Measurements from ENCODE around the gene TIMM23.
"Not testable (repeated sequence)": the region's sequence is repeated elsewhere in the genome, so short reads cannot be mapped to it uniquely, and the experiment has no call there.

Gene TIMM23

DNA sequence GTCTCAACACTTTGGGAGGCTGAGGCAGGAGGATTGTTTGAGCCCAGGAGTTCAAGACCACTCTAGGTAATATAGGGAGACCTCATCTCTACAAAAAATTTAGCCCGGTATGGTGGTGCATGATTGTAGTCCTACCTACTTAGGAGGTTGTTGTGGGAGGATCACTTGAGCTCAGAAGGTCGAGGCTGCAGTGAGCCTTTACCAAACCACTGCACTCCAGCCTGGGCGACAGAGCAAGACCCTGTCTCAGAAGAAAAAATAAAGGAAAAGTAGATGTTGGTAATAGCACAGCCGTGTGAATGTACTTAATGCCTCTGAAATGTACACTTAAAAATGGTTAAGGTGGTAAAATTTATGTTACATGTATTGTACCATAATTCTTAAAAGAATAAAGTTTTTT is 25.3 kb downstream of the TIMM23 start:
- 100% methylated on average over 1 of the region's 4 CpGs for WGBS, 2 experiments (ENCODE audit: insufficient coverage in 2 of 2)
- Histone ChIP-seq H3K9me3 (ENCODE audit: control insufficient read depth, low read length) (no peaks in the 10 kb centered on the region), H3K4me1 (ENCODE audit: control insufficient read depth, insufficient read depth, low read length, poor library complexity, severe bottlenecking) (no peaks in the 10 kb centered on the region), H3K27ac (ENCODE audit: low read depth, low read length, severe bottlenecking) (no peak overlapping the region), H3K4me3 (ENCODE audit: extremely low read depth, insufficient read depth, low read length, poor library complexity, severe bottlenecking) (no peak overlapping the region), H3K36me3 (ENCODE audit: control insufficient read depth, insufficient read depth, low read length) (peaks cover 66% of the 10 kb centered on the region)

DNA sequence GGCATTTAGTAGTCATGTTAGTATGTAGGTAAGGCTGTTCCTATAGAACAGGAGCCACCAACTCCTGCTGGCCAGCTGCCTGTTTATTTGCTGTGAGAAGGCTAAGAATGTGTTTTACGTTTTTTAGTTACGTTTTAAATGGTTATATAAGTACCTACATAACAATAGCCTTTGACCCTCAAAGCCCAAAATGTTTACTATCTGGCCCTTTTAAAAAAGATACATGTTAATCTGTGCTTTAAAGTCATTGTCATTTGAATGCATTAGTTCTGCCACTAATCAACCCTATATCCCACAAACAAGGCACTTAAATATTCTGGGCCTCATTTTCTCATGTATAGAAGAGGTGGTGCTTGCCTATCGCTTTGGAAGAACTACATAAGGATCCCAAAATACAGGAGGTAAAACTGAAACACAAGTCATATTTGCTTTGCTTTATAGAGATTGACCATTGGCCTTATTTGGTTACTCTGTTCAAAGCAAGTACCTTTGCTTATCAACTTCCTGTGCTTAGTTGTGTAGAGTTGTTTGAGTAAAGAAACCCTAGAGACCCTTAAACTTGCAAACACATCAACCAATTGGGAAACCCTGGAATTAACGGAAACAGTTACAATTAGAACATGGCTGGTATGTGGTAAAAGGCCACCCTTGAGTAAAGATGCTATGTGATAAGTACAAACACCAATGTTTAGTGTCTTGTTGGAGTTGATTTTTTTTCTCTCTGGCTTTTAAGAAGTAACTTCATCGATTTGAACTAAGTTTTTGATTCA is 25.9 kb downstream of the TIMM23 start:
- Histone ChIP-seq H3K4me1 (ENCODE audit: control insufficient read depth, insufficient read depth, low read length, poor library complexity, severe bottlenecking) (no peaks in the 10 kb centered on the region), H3K4me3 (ENCODE audit: extremely low read depth, insufficient read depth, low read length, poor library complexity, severe bottlenecking) (no peak overlapping the region), H3K9me3 (ENCODE audit: control insufficient read depth, low read length) (no peaks in the 10 kb centered on the region), H3K36me3 (ENCODE audit: control insufficient read depth, insufficient read depth, low read length) (peaks cover 70% of the 10 kb centered on the region), H3K27ac (ENCODE audit: low read depth, low read length, severe bottlenecking) (no peak overlapping the region)
- WGBS, 2 experiments (ENCODE audit: insufficient coverage in 2 of 2): 80 to 100% methylated on average over 1 of the region's 5 CpGs

DNA sequence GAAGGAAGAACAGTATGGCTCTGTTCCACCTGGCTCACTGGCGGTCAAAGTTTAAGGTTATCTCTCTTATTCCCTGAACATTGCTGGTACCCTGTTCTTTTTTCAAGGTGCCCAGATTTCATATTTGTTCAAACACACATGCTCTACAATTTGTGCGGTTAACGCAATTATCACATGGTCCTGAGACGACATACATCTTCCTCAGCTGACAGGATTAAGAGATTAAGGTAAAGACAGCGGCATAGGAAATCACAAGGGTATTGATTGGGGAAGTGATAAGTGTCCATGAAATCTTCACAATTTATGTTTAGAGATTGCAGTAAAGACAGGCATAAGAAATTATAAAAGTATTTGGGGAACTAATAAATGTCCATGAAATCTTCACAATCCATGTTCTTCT is 27.7 kb downstream of the TIMM23 start:
- not testable (repeated sequence) for H3K27ac ChIP-seq (ENCODE audit: low read depth, low read length, severe bottlenecking); H3K9me3 ChIP-seq (ENCODE audit: control insufficient read depth, low read length); H3K4me1 ChIP-seq (ENCODE audit: control insufficient read depth, insufficient read depth, low read length, poor library complexity, severe bottlenecking); H3K4me3 ChIP-seq (ENCODE audit: extremely low read depth, insufficient read depth, low read length, poor library complexity, severe bottlenecking)
- H3K36me3 ChIP-seq (ENCODE audit: control insufficient read depth, insufficient read depth, low read length): peaks cover 76% of the 10 kb centered on the region
- 99 to 100% methylated on average over 4 to 5 of the region's 5 CpGs for WGBS, 2 experiments (ENCODE audit: insufficient coverage in 2 of 2)

DNA sequence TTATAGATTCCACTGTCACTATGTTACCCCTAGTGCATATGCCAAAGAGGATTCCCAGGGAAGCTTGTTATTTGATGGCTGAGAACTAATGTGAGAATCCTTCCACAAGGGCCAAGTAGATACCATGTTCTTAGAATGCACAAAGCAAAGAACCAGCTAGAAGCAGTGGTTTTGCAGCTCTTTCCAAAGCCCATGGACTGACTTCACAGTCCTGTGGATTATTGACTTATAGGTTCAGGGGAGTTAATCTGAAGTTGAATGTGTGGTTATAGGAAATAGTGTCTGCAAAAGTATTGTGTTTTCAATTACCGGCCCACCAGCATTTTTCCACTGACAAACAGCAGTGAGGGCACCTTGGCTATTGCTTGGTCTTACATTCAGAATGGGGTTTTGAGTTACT is 28.2 kb downstream of the TIMM23 start:
- Histone ChIP-seq H3K27ac (ENCODE audit: low read depth, low read length, severe bottlenecking) (no peak overlapping the region), H3K9me3 (ENCODE audit: control insufficient read depth, low read length) (no peaks in the 10 kb centered on the region), H3K4me3 (ENCODE audit: extremely low read depth, insufficient read depth, low read length, poor library complexity, severe bottlenecking) (no peak overlapping the region), H3K36me3 (ENCODE audit: control insufficient read depth, insufficient read depth, low read length) (peaks cover 78% of the 10 kb centered on the region), H3K4me1 (ENCODE audit: control insufficient read depth, insufficient read depth, low read length, poor library complexity, severe bottlenecking) (no peaks in the 10 kb centered on the region)
- 100% methylated on average over 1 of the region's 1 CpG; no CpG with 5 or more reads in 1 of the 2 experiments for WGBS, 2 experiments (ENCODE audit: insufficient coverage in 2 of 2)

DNA sequence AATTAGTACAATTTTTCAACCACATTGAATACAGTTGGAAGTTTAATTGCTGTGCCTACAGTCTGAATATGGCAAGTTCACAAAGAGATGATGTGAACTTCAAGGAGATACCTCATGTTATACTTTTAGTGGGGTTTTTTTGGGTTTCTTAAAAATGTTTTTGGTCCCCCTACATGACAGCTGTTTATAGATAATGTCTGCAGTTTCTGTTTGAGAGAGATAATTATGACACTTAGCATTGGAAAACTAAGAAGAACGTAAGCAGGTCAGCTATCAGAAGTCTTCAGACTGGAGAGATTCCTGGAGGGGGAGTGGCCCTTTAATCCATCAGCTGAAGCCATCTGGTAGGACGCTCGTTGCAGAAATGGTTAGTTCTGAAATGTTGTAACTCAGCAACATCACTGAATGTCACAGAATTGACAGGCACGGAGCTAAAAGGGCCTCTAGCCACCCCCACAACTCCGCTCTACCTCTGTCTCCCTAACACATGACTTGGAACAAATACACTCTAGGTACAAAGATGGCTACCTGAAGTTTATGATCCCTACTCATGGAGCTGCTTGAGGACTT is 29.0 kb downstream of the TIMM23 start:
- Histone ChIP-seq H3K36me3 (ENCODE audit: control insufficient read depth, insufficient read depth, low read length) (peaks cover 86% of the 10 kb centered on the region), H3K27ac (ENCODE audit: low read depth, low read length, severe bottlenecking) (no peak overlapping the region), H3K4me1 (ENCODE audit: control insufficient read depth, insufficient read depth, low read length, poor library complexity, severe bottlenecking) (no peaks in the 10 kb centered on the region), H3K4me3 (ENCODE audit: extremely low read depth, insufficient read depth, low read length, poor library complexity, severe bottlenecking) (no peak overlapping the region), H3K9me3 (ENCODE audit: control insufficient read depth, low read length) (no peaks in the 10 kb centered on the region)
- 95 to 96% methylated on average over 5 of the region's 5 CpGs for WGBS, 2 experiments (ENCODE audit: insufficient coverage in 2 of 2)

DNA sequence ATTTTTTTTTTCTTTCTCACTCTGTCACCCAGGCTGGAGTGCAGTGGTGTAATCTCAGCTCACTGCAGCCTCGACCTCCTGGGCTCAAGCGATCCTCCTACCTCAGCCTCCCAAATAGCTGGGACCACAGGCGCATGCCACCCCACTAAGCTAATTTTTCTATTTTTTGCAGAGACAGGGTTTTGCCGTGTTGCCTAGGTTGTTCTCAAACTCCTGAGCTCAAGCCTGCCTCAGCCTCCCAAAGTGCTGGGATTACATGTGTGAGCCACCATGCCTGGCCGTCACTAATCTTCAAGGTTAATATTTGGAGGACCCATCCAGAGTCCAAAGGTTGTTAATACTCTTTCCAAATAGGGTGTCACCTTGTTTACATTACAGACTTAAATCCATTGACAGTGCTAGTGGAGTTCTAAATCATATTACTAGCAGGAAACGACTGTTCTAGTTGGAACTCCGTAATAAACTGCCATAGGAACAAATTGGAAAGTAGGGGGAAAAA is 29.9 kb downstream of the TIMM23 start:
- peaks cover 89% of the 10 kb centered on the region for H3K36me3 ChIP-seq (ENCODE audit: control insufficient read depth, insufficient read depth, low read length)
- not testable (repeated sequence) for H3K4me3 ChIP-seq (ENCODE audit: extremely low read depth, insufficient read depth, low read length, poor library complexity, severe bottlenecking); H3K27ac ChIP-seq (ENCODE audit: low read depth, low read length, severe bottlenecking); H3K4me1 ChIP-seq (ENCODE audit: control insufficient read depth, insufficient read depth, low read length, poor library complexity, severe bottlenecking); H3K9me3 ChIP-seq (ENCODE audit: control insufficient read depth, low read length)
- WGBS, 2 experiments (ENCODE audit: insufficient coverage in 2 of 2): 92 to 95% methylated on average over 5 to 6 of the region's 7 CpGs

DNA sequence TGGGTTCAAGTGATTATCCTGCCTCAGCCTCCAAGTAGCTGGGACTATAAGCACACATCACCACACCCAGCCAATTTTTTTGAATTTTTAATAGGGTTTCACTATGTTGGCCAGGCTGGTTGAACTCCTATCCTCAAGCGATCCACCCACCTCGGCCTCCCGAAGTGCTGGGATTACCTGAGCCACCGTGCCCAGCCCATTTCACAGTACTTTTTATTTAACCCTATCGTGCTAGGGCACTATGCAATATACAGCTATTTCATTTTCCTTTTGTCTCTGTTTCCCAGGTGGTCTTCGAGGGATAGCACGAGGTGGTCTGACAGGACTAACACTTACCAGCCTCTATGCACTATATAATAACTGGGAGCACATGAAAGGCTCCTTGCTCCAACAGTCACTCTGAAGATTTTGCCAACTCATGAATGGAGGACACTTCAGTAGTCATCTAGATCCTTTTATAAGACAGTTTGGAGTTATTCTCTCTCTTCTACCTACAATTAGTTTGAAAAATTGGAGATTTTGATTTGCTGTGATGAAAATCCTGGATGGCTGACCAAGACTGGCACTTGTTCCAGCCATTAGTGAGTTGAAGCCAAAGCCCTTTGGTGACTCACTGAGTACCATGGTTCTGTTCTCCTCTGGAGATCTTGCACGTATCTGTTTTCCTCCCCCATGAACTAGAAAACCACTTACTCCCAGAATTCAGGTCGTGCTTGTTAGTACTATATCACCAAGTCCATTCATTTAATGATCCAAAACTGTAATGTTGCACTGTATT is 30.8 kb downstream of the TIMM23 start:
- WGBS, 2 experiments (ENCODE audit: insufficient coverage in 2 of 2): 92 to 98% methylated on average over 9 of the region's 9 CpGs
- Histone ChIP-seq H3K9me3 (ENCODE audit: control insufficient read depth, low read length) (no peaks in the 10 kb centered on the region), H3K4me3 (ENCODE audit: extremely low read depth, insufficient read depth, low read length, poor library complexity, severe bottlenecking) (no peak overlapping the region), H3K27ac (ENCODE audit: low read depth, low read length, severe bottlenecking) (no peak overlapping the region), H3K36me3 (ENCODE audit: control insufficient read depth, insufficient read depth, low read length) (peaks cover 90% of the 10 kb centered on the region), H3K4me1 (ENCODE audit: control insufficient read depth, insufficient read depth, low read length, poor library complexity, severe bottlenecking) (peaks cover 4% of the 10 kb centered on the region)

DNA sequence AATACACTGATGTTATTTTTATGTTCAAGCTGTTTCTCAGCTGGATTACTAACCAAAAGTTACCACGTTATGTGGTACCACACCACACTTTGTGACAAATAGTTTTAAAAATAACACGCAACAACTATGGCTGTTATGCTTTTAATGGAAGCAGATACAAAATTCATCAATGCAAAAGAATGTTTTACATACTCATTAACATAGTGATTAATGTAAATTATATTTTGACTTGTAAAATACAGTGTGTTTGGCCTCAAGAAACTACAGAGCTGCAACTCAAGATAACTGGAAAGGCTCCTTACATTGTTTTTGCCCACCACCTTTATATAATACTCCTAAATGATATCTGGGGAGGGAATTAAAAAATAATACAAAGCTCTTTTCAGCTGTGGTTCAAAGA is 32.7 kb downstream of the TIMM23 start:
- H3K4me1 ChIP-seq (ENCODE audit: control insufficient read depth, insufficient read depth, low read length, poor library complexity, severe bottlenecking): peaks cover 4% of the 10 kb centered on the region
- H3K9me3 ChIP-seq (ENCODE audit: control insufficient read depth, low read length): no peaks in the 10 kb centered on the region
- no peak overlapping the region for H3K27ac ChIP-seq (ENCODE audit: low read depth, low read length, severe bottlenecking)
- H3K36me3 ChIP-seq (ENCODE audit: control insufficient read depth, insufficient read depth, low read length): peaks cover 93% of the 10 kb centered on the region
- no peak overlapping the region for H3K4me3 ChIP-seq (ENCODE audit: extremely low read depth, insufficient read depth, low read length, poor library complexity, severe bottlenecking)
- WGBS, 2 experiments (ENCODE audit: insufficient coverage in 2 of 2): 100% methylated on average over 1 of the region's 2 CpGs; no CpG with 5 or more reads in 1 of the 2 experiments

DNA sequence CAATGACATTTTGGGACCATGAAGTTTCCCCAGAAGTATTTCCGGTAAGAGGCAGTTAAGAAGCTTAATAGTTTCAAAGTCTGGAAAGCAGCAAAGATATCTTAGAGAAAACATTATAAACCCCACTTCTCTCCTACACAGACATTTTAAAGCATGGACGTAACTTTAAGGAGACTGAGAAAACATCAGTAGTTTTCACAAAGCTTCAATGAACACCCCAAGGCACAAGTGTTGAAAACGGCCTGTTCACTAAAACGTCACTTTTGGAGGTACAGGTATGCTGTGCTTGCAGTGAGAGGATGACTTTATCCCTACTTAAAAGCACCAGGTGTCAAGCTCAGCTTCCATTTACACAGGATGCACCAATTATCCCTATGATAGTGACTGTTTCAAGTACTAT is 33.1 kb downstream of the TIMM23 start:
- no peaks in the 10 kb centered on the region for H3K9me3 ChIP-seq (ENCODE audit: control insufficient read depth, low read length)
- whole genome bisulfite sequencing, 2 experiments (ENCODE audit: insufficient coverage in 2 of 2): 93 to 100% methylated on average over 1 to 3 of the region's 4 CpGs
- H3K27ac ChIP-seq (ENCODE audit: low read depth, low read length, severe bottlenecking): no peak overlapping the region
- H3K4me1 ChIP-seq (ENCODE audit: control insufficient read depth, insufficient read depth, low read length, poor library complexity, severe bottlenecking): peaks cover 4% of the 10 kb centered on the region
- no peak overlapping the region for H3K4me3 ChIP-seq (ENCODE audit: extremely low read depth, insufficient read depth, low read length, poor library complexity, severe bottlenecking)
- H3K36me3 ChIP-seq (ENCODE audit: control insufficient read depth, insufficient read depth, low read length): peaks cover 94% of the 10 kb centered on the region

DNA sequence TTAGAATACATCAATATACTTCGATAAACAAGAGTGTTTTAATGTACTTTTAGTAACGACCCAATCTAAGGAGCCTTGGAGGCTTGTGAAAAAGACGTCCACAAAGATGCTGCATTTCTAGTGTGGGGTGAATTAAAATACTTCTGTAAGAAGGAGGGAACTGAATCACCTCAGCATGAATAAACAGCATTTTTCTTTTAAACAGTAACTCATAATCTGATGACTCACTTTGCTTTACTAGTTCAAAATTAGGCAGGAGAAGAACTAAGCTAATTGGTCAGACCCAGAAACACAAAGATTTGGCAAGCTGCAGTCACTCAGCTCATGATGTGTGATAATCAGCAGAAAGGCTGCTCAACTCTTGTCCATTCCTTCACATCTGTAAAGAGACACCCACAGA is 33.9 kb downstream of the TIMM23 start:
- Histone ChIP-seq H3K27ac (ENCODE audit: low read depth, low read length, severe bottlenecking) (no peak overlapping the region), H3K4me1 (ENCODE audit: control insufficient read depth, insufficient read depth, low read length, poor library complexity, severe bottlenecking) (peaks cover 4% of the 10 kb centered on the region), H3K36me3 (ENCODE audit: control insufficient read depth, insufficient read depth, low read length) (peaks cover 96% of the 10 kb centered on the region), H3K9me3 (ENCODE audit: control insufficient read depth, low read length) (no peaks in the 10 kb centered on the region), H3K4me3 (ENCODE audit: extremely low read depth, insufficient read depth, low read length, poor library complexity, severe bottlenecking) (no peak overlapping the region)
- WGBS, 2 experiments (ENCODE audit: insufficient coverage in 2 of 2): no CpG with 5 or more reads among the region's 3 CpGs

All from mesodermal cell (in vitro differentiated cells).